ENCODE measurements around the gene COX20.

COX20 gene

DNA sequence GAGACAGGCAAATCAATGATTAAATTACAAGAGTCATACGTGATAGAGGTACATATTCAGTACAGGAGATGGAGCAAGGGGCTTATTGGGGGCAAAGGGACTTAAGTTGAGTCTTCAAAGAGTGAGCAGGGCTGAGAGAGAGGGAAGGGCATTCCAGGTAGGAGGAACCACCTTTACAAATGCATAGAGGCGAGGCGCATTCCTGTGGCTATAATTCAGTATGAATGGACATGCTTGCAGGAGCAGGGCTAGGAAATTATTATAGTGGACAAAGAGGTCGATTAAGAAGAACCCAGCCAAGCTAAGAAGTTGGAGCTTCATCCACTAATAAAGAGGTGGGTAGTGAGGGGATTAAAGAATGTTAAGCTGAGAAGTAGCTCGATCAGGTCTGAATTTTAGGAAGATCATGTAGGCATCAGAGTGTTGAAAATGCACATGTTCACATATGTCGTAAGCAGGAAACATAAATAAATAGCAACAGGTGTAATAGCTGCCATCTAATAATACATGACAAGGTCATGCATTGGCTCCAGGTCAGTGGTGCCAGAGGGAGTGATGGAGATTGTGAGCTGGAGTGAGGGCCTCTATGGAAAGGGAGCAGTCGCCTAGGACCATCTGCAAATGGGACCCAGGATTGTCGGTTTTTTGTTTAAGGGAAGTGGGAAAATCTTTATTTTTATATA lies 40.9 kb downstream of the COX20 start:
- no peak for DNase-seq (ENCODE audit: low read depth)

DNA sequence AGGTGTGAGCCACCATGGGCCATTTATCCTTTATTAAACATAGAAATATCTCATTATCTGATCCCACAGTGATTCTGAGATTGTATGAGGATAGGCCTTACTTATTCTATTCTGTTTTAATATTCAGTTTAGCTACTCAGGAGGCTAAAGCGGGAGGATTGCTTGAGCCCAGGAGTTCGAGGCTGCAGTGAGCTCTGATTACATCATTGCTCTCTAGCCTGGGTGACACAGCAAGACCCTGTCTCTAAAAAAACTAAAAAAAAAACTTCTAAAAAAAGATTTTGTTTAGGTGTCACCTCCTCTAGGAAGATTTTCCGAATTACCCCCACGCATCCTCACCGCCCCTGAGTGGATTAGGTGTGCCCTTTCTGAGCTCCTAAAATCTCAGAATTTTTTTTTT lies 43.2 kb downstream of the COX20 start:
- DNase-seq (ENCODE audit: low read depth): no peak

DNA sequence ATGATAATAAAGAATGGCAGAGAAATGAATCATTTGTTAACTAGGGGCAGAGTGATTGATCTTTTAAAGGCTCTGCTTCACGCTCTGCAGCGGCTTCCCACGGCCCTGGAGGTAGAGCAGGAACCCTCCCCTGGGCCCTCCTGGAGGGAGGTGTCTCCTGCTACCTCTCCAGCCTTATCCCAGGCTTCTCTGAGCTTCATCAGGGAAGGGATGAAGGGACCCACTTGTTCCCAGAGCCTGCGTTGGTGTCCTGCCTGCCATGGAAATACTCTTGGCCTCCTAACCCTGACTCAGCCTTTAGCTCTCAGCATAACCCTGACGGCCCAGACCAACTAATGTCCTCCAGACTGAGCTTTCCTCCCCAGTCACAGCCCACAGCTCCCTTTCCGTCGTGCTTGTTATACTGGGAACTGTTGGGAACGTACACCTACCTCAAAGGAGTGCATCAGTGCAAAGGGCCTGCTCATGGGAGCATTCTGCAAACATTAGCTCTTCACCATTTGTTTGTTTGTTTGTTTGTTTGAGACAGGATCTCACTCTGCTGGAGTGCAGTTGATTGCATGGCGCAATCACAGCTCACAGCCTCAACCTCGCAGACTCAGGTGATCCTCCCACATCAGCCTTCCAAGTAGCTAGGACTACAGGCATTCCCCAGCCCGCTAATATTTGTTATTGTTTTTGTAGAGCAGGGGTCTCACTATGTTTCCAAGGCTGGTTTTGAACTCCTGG lies 46.3 kb downstream of the COX20 start:
- DNase-seq (ENCODE audit: low read depth): no peak

DNA sequence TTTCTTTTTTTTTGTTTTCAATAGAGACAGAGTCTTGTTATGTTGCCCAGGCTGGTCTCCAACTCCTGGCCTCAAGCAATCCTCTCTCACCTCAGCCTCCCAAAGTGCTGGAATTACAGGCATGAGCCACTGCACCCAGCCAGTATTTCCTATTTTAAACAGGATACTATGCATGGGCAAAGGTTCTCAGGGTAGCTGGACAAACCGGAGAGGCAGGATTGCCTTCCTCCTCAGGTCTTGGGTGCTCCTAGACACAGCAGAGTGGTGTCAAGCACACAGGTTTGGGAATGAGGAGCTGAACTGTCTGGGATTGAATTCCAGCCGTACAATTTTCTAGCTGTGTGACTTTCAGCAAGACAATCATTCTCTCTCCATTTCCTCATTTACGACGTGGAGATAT lies 51.8 kb downstream of the COX20 start:
- no peak for DNase-seq (ENCODE audit: low read depth)

DNA sequence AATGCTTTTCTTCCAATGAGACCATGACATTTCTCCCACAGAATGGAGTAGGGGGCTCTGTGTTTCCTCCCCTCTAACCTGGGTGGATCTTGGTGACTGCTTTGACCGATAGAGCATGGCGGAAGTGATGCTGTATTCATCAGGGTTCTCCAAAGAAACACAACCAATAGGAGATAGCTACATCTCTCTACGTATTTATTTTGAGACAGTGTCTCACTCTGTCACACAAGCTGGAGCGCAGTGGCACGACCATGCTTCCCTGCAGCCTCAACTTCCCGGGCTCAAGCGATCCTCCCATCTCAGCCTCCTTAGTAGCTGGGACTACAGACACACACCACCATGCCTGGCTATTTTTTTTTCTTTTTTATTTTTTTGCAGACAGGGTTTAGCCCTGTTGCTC lies 58.4 kb downstream of the COX20 start:
- no peak for DNase-seq (ENCODE audit: low read depth)

Data from fibroblast of gingiva (primary cell).